ENCODE data around the gene CRIM1. TPM values are rescaled to one million over a fixed set of nuclear protein-coding genes. Genes with fewer than 3 reads are reported as not detected.

CRIM1 gene
- total and polyA plus RNA-seq, 4 donors = 2.2 to 22.1 (median 9.6) TPM

GRCh38 chr2:36550006-36550405, 194.4 kb downstream of the CRIM1 start:
- H3K4me1 ChIP-seq (ENCODE audit: control insufficient read depth in 4 of 4, insufficient read depth in 4 of 4, low read length in 3 of 4) = no peaks in the 10 kb centered on the region
- H3K27ac ChIP-seq (ENCODE audit: low read depth in 1 of 2, low read length in 2 of 2) = no peak overlapping the region
- H3K27me3 ChIP-seq (ENCODE audit: control insufficient read depth in 4 of 4, insufficient read depth in 4 of 4, low read length in 3 of 4) = no peaks in the 10 kb centered on the region
- TF ChIP-seq FOXA1 (IDR thresholded peaks at IDR 0.05) (no peak), ZBTB33 (IDR thresholded peaks at IDR 0.05) (no peak), NR2F2 (IDR thresholded peaks at IDR 0.05) (no peak), GABPA (IDR thresholded peaks at IDR 0.05 in 1 of 2, conservative IDR thresholded peaks at IDR 0.05 in 1 of 2) (no peak), EGR1 (IDR thresholded peaks at IDR 0.05; ENCODE audit: low read depth in 2 of 2) (no peak), TAF1 (conservative IDR thresholded peaks at IDR 0.05) (no peak), YY1 (IDR thresholded peaks at IDR 0.05) (no peak), CTCF (IDR thresholded peaks at IDR 0.05; ENCODE audit: low read depth, low read length, missing input control) (no peak), RAD21 (IDR thresholded peaks at IDR 0.05) (no peak), HNF4G (IDR thresholded peaks at IDR 0.05) (no peak), SP1 (IDR thresholded peaks at IDR 0.05) (no peak), HNF4A (conservative IDR thresholded peaks at IDR 0.05) (no peak), FOXA2 (IDR thresholded peaks at IDR 0.05) (no peak), MAX (IDR thresholded peaks at IDR 0.05) (no peak), REST (IDR thresholded peaks at IDR 0.05) (no peak), ATF3 (IDR thresholded peaks at IDR 0.05) (no peak), RXRA (IDR thresholded peaks at IDR 0.05) (no peak), JUND (IDR thresholded peaks at IDR 0.05) (no peak)
- H3K36me3 ChIP-seq (ENCODE audit: control insufficient read depth in 4 of 4, insufficient read depth in 3 of 4, low read depth in 1 of 4, low read length in 3 of 4) = peaks cover 2 to 21% (median 17%) of the 10 kb centered on the region in 4 donors
- 97% methylated on average over 5 of the region's 5 CpGs for WGBS
- no peaks in the 10 kb centered on the region for H3K9me3 ChIP-seq (ENCODE audit: control insufficient read depth in 4 of 4, low read length in 3 of 4)
- H3K9ac ChIP-seq (ENCODE audit: low read depth in 1 of 2, low read length in 2 of 2) = no peak overlapping the region
- no peak overlapping the region for H3K4me3 ChIP-seq (ENCODE audit: low read depth in 1 of 3, low read length in 3 of 3)
- no peak for DNase-seq (ENCODE audit: low spot score)
